WTC11 (cell line): ENCODE measurements around the gene DNAAF3. TPM values are rescaled to one million over a fixed set of nuclear protein-coding genes. Genes with fewer than 3 reads are reported as not detected.
A peak's percentile ranks its signal among the peaks of the same experiment; 100 is the strongest.

ENCODE experiments used
- CREM ChIP-seq: sonication (generic); formaldehyde crosslinking; IDR thresholded peaks from 2 replicates; pipeline ENCODE4 v1.8.1; 2022; ENCODE audit warnings: mild to moderate bottlenecking, missing genetic modification reagents, moderate library complexity
- ESRRA ChIP-seq: sonication (generic); formaldehyde crosslinking; IDR thresholded peaks from 2 replicates; pipeline ENCODE4 v1.8.1; 2022; ENCODE audit warnings: mild to moderate bottlenecking, missing genetic modification reagents, borderline replicate concordance
- FOXK1 ChIP-seq: sonication (generic); formaldehyde crosslinking; IDR thresholded peaks from 2 replicates; pipeline ENCODE4 v1.8.0; 2022; ENCODE audit warnings: mild to moderate bottlenecking, moderate library complexity, missing genetic modification reagents
- GABPB1 ChIP-seq: sonication (generic); formaldehyde crosslinking; IDR thresholded peaks from 2 replicates; pipeline ENCODE4 v1.8.1; 2023; ENCODE audit warnings: mild to moderate bottlenecking, missing genetic modification reagents
- JAZF1 ChIP-seq: fragments of 250-450 bp; sonication (Bioruptor Pico); IDR thresholded peaks from 2 replicates; pipeline ENCODE4 v1.9.0; 2021; ENCODE audit warnings: moderate library complexity, mild to moderate bottlenecking, inconsistent platforms
- NFATC4 ChIP-seq: fragments of 250-450 bp; sonication (Bioruptor Pico); IDR thresholded peaks from 2 replicates; pipeline ENCODE4 v1.9.0; 2021; ENCODE audit warnings: mild to moderate bottlenecking
- NR1H2 ChIP-seq: sonication (generic); formaldehyde crosslinking; IDR thresholded peaks from 2 replicates; pipeline ENCODE4 v1.9.0; 2021; ENCODE audit warnings: mild to moderate bottlenecking, moderate library complexity, missing genetic modification reagents
- ZBTB21 ChIP-seq: sonication (generic); formaldehyde crosslinking; IDR thresholded peaks from 2 replicates; pipeline ENCODE4 v1.8.1; 2023; ENCODE audit warnings: mild to moderate bottlenecking, missing genetic modification reagents, borderline replicate concordance
- ZNF423 ChIP-seq: fragments of 250-450 bp; sonication (Bioruptor Pico); IDR thresholded peaks from 2 replicates; pipeline ENCODE4 v2.1.2; 2022; ENCODE audit warnings: mild to moderate bottlenecking, moderate library complexity
- total RNA-seq: library from RNA; stranded (reverse); gene quantifications from 3 replicates; pipeline ENCODE4 v1.2.3, GENCODE V29; 2021
- TF ChIP-seq, protein P1 (sequence below): sonication (generic); formaldehyde crosslinking; IDR thresholded peaks from 2 replicates; pipeline ENCODE4 v1.8.0; 2023; ENCODE audit warnings: mild to moderate bottlenecking, missing genetic modification reagents
- TF ChIP-seq, protein P2 (sequence below): sonication (generic); formaldehyde crosslinking; IDR thresholded peaks from 2 replicates; pipeline ENCODE4 v1.8.1; 2023; ENCODE audit warnings: mild to moderate bottlenecking, missing genetic modification reagents, moderate library complexity
- TF ChIP-seq, protein P3 (sequence below): fragments of 250-450 bp; sonication (Bioruptor Pico); IDR thresholded peaks from 2 replicates; pipeline ENCODE4 v1.9.0; 2021; ENCODE audit warnings: moderate library complexity, mild to moderate bottlenecking, inconsistent platforms, borderline replicate concordance
- TF ChIP-seq, protein P4 (sequence below): fragments of 250-450 bp; sonication (Bioruptor Pico); IDR thresholded peaks from 2 replicates; pipeline ENCODE4 v2.1.2; 2022; ENCODE audit warnings: mild to moderate bottlenecking, moderate library complexity
- TF ChIP-seq, protein P5 (sequence below): sonication (generic); formaldehyde crosslinking; IDR thresholded peaks from 2 replicates; pipeline ENCODE4 v1.8.1; 2022; ENCODE audit warnings: mild to moderate bottlenecking, moderate library complexity, missing genetic modification reagents
- TF ChIP-seq, protein P6 (sequence below): sonication (generic); formaldehyde crosslinking; conservative IDR thresholded peaks from 2 replicates; pipeline ENCODE4 v1.8.1; 2023; ENCODE audit warnings: mild to moderate bottlenecking, low read depth, missing genetic modification reagents, moderate library complexity
- TF ChIP-seq, protein P7 (sequence below): sonication (generic); formaldehyde crosslinking; conservative IDR thresholded peaks from 2 replicates; pipeline ENCODE4 v1.8.1; 2022; ENCODE audit warnings: mild to moderate bottlenecking, missing genetic modification reagents
- TF ChIP-seq, protein P8 (sequence below): fragments of 250-450 bp; sonication (Bioruptor Pico); IDR thresholded peaks from 2 replicates; pipeline ENCODE4 v1.9.0; 2021; ENCODE audit warnings: mild to moderate bottlenecking, borderline replicate concordance
- TF ChIP-seq, protein P9 (sequence below): fragments of 200-600 bp; IDR thresholded peaks from 2 replicates; pipeline ENCODE4 v1.8.0; 2022; ENCODE audit warnings: antibody characterized with exemption
- TF ChIP-seq, protein P10 (sequence below): sonication (generic); formaldehyde crosslinking; IDR thresholded peaks from 2 replicates; pipeline ENCODE4 v1.8.1; 2023; ENCODE audit warnings: mild to moderate bottlenecking, missing genetic modification reagents, moderate library complexity

Gene DNAAF3
- total RNA-seq, 1 experiment from 2014 or later: 4.0 TPM

DNA sequence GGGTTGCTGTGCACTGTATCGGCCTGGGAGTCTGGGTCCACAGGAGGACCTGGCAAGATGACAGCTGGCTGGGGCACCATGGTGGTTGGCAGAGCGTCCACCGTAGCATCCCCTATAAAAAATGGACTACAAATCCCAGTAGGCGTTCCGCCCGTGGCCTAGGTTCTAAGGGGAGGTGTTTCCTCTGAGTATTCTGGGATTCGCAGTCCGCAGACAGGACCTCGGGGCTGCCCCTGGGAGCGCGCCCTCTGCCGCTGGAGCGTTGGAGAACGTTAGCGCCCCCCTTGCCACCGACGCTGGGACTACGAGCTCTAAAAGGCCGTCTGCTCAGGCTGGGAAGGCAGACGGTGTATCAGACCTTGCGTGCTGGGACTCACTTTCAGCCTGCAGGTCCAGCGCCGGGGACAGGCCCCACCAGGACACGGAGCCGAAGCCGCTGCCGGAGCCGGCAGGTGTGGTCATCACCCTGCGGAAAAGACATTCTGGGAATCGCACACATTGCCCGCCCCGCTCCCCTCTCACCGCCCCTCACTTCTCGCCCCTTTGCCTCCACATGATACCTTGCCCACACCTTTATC is 372 bp downstream of the DNAAF3 start (continued):
- TF ChIP-seq, protein P1, sequence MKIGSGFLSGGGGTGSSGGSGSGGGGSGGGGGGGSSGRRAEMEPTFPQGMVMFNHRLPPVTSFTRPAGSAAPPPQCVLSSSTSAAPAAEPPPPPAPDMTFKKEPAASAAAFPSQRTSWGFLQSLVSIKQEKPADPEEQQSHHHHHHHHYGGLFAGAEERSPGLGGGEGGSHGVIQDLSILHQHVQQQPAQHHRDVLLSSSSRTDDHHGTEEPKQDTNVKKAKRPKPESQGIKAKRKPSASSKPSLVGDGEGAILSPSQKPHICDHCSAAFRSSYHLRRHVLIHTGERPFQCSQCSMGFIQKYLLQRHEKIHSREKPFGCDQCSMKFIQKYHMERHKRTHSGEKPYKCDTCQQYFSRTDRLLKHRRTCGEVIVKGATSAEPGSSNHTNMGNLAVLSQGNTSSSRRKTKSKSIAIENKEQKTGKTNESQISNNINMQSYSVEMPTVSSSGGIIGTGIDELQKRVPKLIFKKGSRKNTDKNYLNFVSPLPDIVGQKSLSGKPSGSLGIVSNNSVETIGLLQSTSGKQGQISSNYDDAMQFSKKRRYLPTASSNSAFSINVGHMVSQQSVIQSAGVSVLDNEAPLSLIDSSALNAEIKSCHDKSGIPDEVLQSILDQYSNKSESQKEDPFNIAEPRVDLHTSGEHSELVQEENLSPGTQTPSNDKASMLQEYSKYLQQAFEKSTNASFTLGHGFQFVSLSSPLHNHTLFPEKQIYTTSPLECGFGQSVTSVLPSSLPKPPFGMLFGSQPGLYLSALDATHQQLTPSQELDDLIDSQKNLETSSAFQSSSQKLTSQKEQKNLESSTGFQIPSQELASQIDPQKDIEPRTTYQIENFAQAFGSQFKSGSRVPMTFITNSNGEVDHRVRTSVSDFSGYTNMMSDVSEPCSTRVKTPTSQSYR (CRISPR knock-in tag): no peak
- TF ChIP-seq NR1H2 (CRISPR knock-in tag): no peak
- TF ChIP-seq ZNF423 (CRISPR knock-in tag): no peak
- TF ChIP-seq FOXK1 (CRISPR knock-in tag): 0 out of 2 replicates have a peak, but pooled peaks have one; percentile 13
- no peak for TF ChIP-seq NFATC4
- TF ChIP-seq, protein P2, sequence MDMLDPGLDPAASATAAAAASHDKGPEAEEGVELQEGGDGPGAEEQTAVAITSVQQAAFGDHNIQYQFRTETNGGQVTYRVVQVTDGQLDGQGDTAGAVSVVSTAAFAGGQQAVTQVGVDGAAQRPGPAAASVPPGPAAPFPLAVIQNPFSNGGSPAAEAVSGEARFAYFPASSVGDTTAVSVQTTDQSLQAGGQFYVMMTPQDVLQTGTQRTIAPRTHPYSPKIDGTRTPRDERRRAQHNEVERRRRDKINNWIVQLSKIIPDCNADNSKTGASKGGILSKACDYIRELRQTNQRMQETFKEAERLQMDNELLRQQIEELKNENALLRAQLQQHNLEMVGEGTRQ (CRISPR knock-in tag): 0 out of 2 replicates have a peak, but pooled peaks have one; percentile 3
- TF ChIP-seq, protein P3, sequence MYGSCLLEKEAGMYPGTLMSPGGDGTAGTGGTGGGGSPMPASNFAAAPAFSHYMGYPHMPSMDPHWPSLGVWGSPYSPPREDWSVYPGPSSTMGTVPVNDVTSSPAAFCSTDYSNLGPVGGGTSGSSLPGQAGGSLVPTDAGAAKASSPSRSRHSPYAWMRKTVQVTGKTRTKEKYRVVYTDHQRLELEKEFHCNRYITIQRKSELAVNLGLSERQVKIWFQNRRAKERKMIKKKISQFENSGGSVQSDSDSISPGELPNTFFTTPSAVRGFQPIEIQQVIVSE (CRISPR knock-in tag): no peak
- TF ChIP-seq ZBTB21 (CRISPR knock-in tag): no peak
- 0 out of 2 replicates have a peak, but pooled peaks have one; percentile 22 for TF ChIP-seq CREM (CRISPR knock-in tag)
- TF ChIP-seq GABPB1 (CRISPR knock-in tag): no peak
- TF ChIP-seq, protein P4, sequence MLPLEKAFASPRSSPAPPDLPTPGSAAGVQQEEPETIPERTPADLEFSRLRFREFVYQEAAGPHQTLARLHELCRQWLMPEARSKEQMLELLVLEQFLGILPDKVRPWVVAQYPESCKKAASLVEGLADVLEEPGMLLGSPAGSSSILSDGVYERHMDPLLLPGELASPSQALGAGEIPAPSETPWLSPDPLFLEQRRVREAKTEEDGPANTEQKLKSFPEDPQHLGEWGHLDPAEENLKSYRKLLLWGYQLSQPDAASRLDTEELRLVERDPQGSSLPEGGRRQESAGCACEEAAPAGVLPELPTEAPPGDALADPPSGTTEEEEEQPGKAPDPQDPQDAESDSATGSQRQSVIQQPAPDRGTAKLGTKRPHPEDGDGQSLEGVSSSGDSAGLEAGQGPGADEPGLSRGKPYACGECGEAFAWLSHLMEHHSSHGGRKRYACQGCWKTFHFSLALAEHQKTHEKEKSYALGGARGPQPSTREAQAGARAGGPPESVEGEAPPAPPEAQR: no peak
- no peak for TF ChIP-seq JAZF1 (CRISPR knock-in tag)
- TF ChIP-seq, protein P5, sequence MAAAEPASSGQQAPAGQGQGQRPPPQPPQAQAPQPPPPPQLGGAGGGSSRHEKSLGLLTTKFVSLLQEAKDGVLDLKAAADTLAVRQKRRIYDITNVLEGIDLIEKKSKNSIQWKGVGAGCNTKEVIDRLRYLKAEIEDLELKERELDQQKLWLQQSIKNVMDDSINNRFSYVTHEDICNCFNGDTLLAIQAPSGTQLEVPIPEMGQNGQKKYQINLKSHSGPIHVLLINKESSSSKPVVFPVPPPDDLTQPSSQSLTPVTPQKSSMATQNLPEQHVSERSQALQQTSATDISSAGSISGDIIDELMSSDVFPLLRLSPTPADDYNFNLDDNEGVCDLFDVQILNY: no peak
- TF ChIP-seq, protein P6, sequence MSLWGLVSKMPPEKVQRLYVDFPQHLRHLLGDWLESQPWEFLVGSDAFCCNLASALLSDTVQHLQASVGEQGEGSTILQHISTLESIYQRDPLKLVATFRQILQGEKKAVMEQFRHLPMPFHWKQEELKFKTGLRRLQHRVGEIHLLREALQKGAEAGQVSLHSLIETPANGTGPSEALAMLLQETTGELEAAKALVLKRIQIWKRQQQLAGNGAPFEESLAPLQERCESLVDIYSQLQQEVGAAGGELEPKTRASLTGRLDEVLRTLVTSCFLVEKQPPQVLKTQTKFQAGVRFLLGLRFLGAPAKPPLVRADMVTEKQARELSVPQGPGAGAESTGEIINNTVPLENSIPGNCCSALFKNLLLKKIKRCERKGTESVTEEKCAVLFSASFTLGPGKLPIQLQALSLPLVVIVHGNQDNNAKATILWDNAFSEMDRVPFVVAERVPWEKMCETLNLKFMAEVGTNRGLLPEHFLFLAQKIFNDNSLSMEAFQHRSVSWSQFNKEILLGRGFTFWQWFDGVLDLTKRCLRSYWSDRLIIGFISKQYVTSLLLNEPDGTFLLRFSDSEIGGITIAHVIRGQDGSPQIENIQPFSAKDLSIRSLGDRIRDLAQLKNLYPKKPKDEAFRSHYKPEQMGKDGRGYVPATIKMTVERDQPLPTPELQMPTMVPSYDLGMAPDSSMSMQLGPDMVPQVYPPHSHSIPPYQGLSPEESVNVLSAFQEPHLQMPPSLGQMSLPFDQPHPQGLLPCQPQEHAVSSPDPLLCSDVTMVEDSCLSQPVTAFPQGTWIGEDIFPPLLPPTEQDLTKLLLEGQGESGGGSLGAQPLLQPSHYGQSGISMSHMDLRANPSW (CRISPR knock-in tag): no peak
- TF ChIP-seq, protein P7, sequence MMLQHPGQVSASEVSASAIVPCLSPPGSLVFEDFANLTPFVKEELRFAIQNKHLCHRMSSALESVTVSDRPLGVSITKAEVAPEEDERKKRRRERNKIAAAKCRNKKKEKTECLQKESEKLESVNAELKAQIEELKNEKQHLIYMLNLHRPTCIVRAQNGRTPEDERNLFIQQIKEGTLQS (CRISPR knock-in tag): no peak
- TF ChIP-seq, protein P8, sequence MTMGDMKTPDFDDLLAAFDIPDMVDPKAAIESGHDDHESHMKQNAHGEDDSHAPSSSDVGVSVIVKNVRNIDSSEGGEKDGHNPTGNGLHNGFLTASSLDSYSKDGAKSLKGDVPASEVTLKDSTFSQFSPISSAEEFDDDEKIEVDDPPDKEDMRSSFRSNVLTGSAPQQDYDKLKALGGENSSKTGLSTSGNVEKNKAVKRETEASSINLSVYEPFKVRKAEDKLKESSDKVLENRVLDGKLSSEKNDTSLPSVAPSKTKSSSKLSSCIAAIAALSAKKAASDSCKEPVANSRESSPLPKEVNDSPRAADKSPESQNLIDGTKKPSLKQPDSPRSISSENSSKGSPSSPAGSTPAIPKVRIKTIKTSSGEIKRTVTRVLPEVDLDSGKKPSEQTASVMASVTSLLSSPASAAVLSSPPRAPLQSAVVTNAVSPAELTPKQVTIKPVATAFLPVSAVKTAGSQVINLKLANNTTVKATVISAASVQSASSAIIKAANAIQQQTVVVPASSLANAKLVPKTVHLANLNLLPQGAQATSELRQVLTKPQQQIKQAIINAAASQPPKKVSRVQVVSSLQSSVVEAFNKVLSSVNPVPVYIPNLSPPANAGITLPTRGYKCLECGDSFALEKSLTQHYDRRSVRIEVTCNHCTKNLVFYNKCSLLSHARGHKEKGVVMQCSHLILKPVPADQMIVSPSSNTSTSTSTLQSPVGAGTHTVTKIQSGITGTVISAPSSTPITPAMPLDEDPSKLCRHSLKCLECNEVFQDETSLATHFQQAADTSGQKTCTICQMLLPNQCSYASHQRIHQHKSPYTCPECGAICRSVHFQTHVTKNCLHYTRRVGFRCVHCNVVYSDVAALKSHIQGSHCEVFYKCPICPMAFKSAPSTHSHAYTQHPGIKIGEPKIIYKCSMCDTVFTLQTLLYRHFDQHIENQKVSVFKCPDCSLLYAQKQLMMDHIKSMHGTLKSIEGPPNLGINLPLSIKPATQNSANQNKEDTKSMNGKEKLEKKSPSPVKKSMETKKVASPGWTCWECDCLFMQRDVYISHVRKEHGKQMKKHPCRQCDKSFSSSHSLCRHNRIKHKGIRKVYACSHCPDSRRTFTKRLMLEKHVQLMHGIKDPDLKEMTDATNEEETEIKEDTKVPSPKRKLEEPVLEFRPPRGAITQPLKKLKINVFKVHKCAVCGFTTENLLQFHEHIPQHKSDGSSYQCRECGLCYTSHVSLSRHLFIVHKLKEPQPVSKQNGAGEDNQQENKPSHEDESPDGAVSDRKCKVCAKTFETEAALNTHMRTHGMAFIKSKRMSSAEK (CRISPR knock-in tag): no peak
- TF ChIP-seq, protein P9, sequence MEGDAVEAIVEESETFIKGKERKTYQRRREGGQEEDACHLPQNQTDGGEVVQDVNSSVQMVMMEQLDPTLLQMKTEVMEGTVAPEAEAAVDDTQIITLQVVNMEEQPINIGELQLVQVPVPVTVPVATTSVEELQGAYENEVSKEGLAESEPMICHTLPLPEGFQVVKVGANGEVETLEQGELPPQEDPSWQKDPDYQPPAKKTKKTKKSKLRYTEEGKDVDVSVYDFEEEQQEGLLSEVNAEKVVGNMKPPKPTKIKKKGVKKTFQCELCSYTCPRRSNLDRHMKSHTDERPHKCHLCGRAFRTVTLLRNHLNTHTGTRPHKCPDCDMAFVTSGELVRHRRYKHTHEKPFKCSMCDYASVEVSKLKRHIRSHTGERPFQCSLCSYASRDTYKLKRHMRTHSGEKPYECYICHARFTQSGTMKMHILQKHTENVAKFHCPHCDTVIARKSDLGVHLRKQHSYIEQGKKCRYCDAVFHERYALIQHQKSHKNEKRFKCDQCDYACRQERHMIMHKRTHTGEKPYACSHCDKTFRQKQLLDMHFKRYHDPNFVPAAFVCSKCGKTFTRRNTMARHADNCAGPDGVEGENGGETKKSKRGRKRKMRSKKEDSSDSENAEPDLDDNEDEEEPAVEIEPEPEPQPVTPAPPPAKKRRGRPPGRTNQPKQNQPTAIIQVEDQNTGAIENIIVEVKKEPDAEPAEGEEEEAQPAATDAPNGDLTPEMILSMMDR: peak; percentile 22; the same call in 1 of the 2 replicates
- TF ChIP-seq ESRRA (CRISPR knock-in tag): no peak
- TF ChIP-seq, protein P10, sequence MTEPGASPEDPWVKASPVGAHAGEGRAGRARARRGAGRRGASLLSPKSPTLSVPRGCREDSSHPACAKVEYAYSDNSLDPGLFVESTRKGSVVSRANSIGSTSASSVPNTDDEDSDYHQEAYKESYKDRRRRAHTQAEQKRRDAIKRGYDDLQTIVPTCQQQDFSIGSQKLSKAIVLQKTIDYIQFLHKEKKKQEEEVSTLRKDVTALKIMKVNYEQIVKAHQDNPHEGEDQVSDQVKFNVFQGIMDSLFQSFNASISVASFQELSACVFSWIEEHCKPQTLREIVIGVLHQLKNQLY: no peak
